GM23338 (cell line): Measurements from ENCODE around the gene CACNB3. TPM values are rescaled to one million over a fixed set of nuclear protein-coding genes. Genes with fewer than 3 reads are reported as not detected.

Experiments used
- ATAC-seq: fragments of 200-7000 bp; cut with Tn5 transposase; 3 replicates; pipeline ENCODE4 v1.9.1; 2020
- DNase-seq: peaks from one replicate; pipeline ENCODE4 v3.0.0-alpha.2; 2015; ENCODE audit warnings: low spot score
- H2AFZ ChIP-seq: fragments of 200-600 bp; sonication (generic); 2 replicates; pipeline ENCODE4 v1.8.0; 2016; ENCODE audit warnings: antibody characterized with exemption, mild to moderate bottlenecking, moderate library complexity
- H3F3A ChIP-seq: fragments of 200-600 bp; sonication (generic); replicated peaks from 2 replicates; pipeline ENCODE4 v1.8.0; 2017; ENCODE audit warnings: antibody characterized with exemption, mixed run types, low read depth
- H3K27ac ChIP-seq: fragments of 200-600 bp; sonication (generic); 2 replicates; pipeline ENCODE4 v1.6.1; 2016; ENCODE audit warnings: low read depth
- H3K27me3 ChIP-seq: fragments of 200-600 bp; sonication (generic); 2 replicates; pipeline ENCODE4 v1.8.0; 2016; ENCODE audit warnings: mild to moderate bottlenecking, mixed run types, moderate library complexity; ENCODE audit not compliant: insufficient read depth
- H3K36me3 ChIP-seq: fragments of 200-600 bp; sonication (generic); 2 replicates; pipeline ENCODE4 v1.8.0; 2016; ENCODE audit warnings: mild to moderate bottlenecking; ENCODE audit not compliant: insufficient read depth
- H3K4me1 ChIP-seq: fragments of 200-600 bp; sonication (generic); 2 replicates; pipeline ENCODE4 v1.8.0; 2016; ENCODE audit warnings: mild to moderate bottlenecking, moderate library complexity; ENCODE audit not compliant: insufficient read depth
- H3K4me2 ChIP-seq: fragments of 200-600 bp; sonication (generic); 2 replicates; pipeline ENCODE4 v1.7.1; 2017; ENCODE audit warnings: mixed run types
- H3K4me3 ChIP-seq: fragments of 200-600 bp; sonication (generic); 2 replicates; pipeline ENCODE4 v1.6.1; 2016; ENCODE audit warnings: mixed run types
- H3K79me2 ChIP-seq: fragments of 200-600 bp; sonication (generic); replicated peaks from 2 replicates; pipeline ENCODE4 v1.8.0; 2017; ENCODE audit warnings: mild to moderate bottlenecking; ENCODE audit not compliant: insufficient read depth
- H3K9me2 ChIP-seq: fragments of 200-600 bp; sonication (generic); 2 replicates; pipeline ENCODE4 v1.8.0; 2017; ENCODE audit not compliant: insufficient read depth
- H4K20me1 ChIP-seq: fragments of 200-600 bp; sonication (generic); replicated peaks from 2 replicates; pipeline ENCODE4 v1.8.0; 2017; ENCODE audit warnings: mild to moderate bottlenecking; ENCODE audit not compliant: insufficient read depth
- H3K27ac Mint-ChIP-seq: 2 replicates; pipeline ENCODE4 v1.8.0; 2020; ENCODE audit warnings: inconsistent platforms, mild to moderate bottlenecking, moderate library complexity, mixed read lengths
- H3K27me3 Mint-ChIP-seq: 3 replicates; pipeline ENCODE4 v1.8.0; 2022; ENCODE audit warnings: low read depth, mild to moderate bottlenecking, moderate library complexity, mixed read lengths, inconsistent platforms; ENCODE audit not compliant: insufficient read depth, poor library complexity
- H3K36me3 Mint-ChIP-seq: 3 replicates; pipeline ENCODE4 v1.8.0; 2021; ENCODE audit warnings: low read depth, mild to moderate bottlenecking, inconsistent platforms, moderate library complexity, mixed read lengths
- H3K4me1 Mint-ChIP-seq: 3 replicates; pipeline ENCODE4 v1.8.0; 2020; ENCODE audit warnings: mild to moderate bottlenecking, inconsistent platforms, mixed read lengths
- H3K4me3 Mint-ChIP-seq: 3 replicates; pipeline ENCODE4 v1.8.0; 2021; ENCODE audit warnings: moderate library complexity, mild to moderate bottlenecking, inconsistent platforms, mixed read lengths
- H3K9me3 Mint-ChIP-seq: 3 replicates; pipeline ENCODE4 v1.8.0; 2020; ENCODE audit warnings: moderate library complexity, mild to moderate bottlenecking, inconsistent platforms, mixed read lengths
- CREB1 ChIP-seq: fragments of 250-450 bp; sonication (Bioruptor Pico); IDR thresholded peaks from 2 replicates; pipeline ENCODE4 v1.5.0; 2020; ENCODE audit warnings: low read depth, mild to moderate bottlenecking, moderate library complexity
- CTCF ChIP-seq, 2 experiments: fragments of 200-600 bp in 1 of 2; sonication (generic) in 1 of 2; conservative IDR thresholded peaks; 2 replicates each; pipeline versions ENCODE4 v1.5.1 to v1.6.1; 2016 to 2017; ENCODE audit warnings: antibody characterized with exemption in 2 of 2, low read depth in 2 of 2, mild to moderate bottlenecking in 2 of 2, moderate library complexity in 1 of 2
- EZH2 ChIP-seq: fragments of 200-600 bp; sonication (generic); IDR thresholded peaks from one replicate; pipeline ENCODE4 v1.8.0; 2017; ENCODE audit warnings: antibody characterized with exemption, mild to moderate bottlenecking, low read depth; ENCODE audit not compliant: unreplicated experiment
- EZH2phosphoT487 ChIP-seq: fragments of 200-600 bp; sonication (generic); IDR thresholded peaks from one replicate; pipeline ENCODE4 v1.8.1; 2018; ENCODE audit warnings: antibody characterized with exemption; ENCODE audit not compliant: unreplicated experiment
- JUNB ChIP-seq: IDR thresholded peaks from one replicate; pipeline ENCODE4 v1.6.1; 2016; ENCODE audit warnings: antibody characterized with exemption; ENCODE audit not compliant: unreplicated experiment
- NANOG ChIP-seq: IDR thresholded peaks from 2 replicates; pipeline ENCODE4 v1.6.1; 2016; ENCODE audit warnings: antibody characterized with exemption, borderline replicate concordance
- POLR2AphosphoS5 ChIP-seq: IDR thresholded peaks from 2 replicates; pipeline ENCODE4 v1.6.1; 2016; ENCODE audit warnings: antibody characterized with exemption, low read depth
- STAT1 ChIP-seq: IDR thresholded peaks from one replicate; pipeline ENCODE4 v1.6.1; 2016; ENCODE audit warnings: antibody characterized with exemption; ENCODE audit not compliant: unreplicated experiment
- ZNF331 ChIP-seq: fragments of 250-450 bp; sonication (Bioruptor Pico); IDR thresholded peaks from 2 replicates; pipeline ENCODE4 v1.5.0; 2020; ENCODE audit warnings: low read depth, mild to moderate bottlenecking, moderate library complexity
- ZNF462 ChIP-seq: fragments of 250-450 bp; sonication (Bioruptor Pico); IDR thresholded peaks from 2 replicates; pipeline ENCODE4 v1.5.0; 2020; ENCODE audit warnings: mild to moderate bottlenecking, moderate library complexity
- polyA plus RNA-seq: library from polyadenylated mRNA; unstranded; fragments of >200 nt; fragmentation: Nextera tagmentation; extraction: Ambion mirVana; gene quantifications from 2 replicates; pipeline ENCODE4 v1.2.1, GENCODE V29; 2016
- total RNA-seq: library from RNA; depleted of rRNA; stranded (reverse); fragments of >200 nt; shearing (Covaris generic); gene quantifications from 2 replicates; pipeline ENCODE4 v1.2.3, GENCODE V29; 2014
- TF ChIP-seq, protein P1 (sequence below): IDR thresholded peaks from 2 replicates; pipeline ENCODE4 v1.6.1; 2016; ENCODE audit warnings: antibody characterized with exemption
- TF ChIP-seq, protein P2 (sequence below): IDR thresholded peaks from one replicate; pipeline ENCODE4 v1.6.1; 2018; ENCODE audit warnings: antibody characterized with exemption; ENCODE audit not compliant: unreplicated experiment

The CACNB3 gene
- total and polyA plus RNA-seq, 2 experiments from 2014 or later: 4.1 to 6.2 TPM

- DNase-seq (no peak), ATAC-seq (no peak)
- no peaks in the 10 kb centered on the region for H3K79me2 ChIP-seq
- H3K4me3 Mint-ChIP-seq: peak overlapping the region; percentile 95
- H4K20me1 ChIP-seq: no peaks in the 10 kb centered on the region
- no peak overlapping the region for H3K4me3 ChIP-seq
- H3K36me3 Mint-ChIP-seq: no peaks in the 10 kb centered on the region
- no peak overlapping the region for H3K4me2 ChIP-seq
- no peaks in the 10 kb centered on the region; the same call in 2 of the 3 replicates for H3K9me3 Mint-ChIP-seq
- peaks cover 12% of the 10 kb centered on the region for H3K4me1 ChIP-seq
- H3K36me3 ChIP-seq: no peaks in the 10 kb centered on the region
- H3K9me2 ChIP-seq: no peaks in the 10 kb centered on the region
- no peak overlapping the region for H3K27ac ChIP-seq
- peaks cover 7% of the 10 kb centered on the region for H3F3A ChIP-seq
- no peak overlapping the region for H2AFZ ChIP-seq
- peaks cover 28% of the 10 kb centered on the region for H3K4me1 Mint-ChIP-seq
- no peak overlapping the region for H3K27ac Mint-ChIP-seq
- H3K27me3 Mint-ChIP-seq: peaks cover 7% of the 10 kb centered on the region
- H3K27me3 ChIP-seq: peaks cover 23% of the 10 kb centered on the region
- TF ChIP-seq CTCF (conservative IDR thresholded peaks at IDR 0.05; ENCODE audit: low read depth in 2 of 2) (no peak), POLR2AphosphoS5 (no peak), JUNB (no peak), EZH2 (no peak), ZNF462 (CRISPR knock-in tag) (no peak), ZNF331 (CRISPR knock-in tag) (no peak), NANOG (no peak), STAT1 (no peak), CREB1 (CRISPR knock-in tag) (no peak), EZH2phosphoT487 (no peak)
- TF ChIP-seq, protein P1, sequence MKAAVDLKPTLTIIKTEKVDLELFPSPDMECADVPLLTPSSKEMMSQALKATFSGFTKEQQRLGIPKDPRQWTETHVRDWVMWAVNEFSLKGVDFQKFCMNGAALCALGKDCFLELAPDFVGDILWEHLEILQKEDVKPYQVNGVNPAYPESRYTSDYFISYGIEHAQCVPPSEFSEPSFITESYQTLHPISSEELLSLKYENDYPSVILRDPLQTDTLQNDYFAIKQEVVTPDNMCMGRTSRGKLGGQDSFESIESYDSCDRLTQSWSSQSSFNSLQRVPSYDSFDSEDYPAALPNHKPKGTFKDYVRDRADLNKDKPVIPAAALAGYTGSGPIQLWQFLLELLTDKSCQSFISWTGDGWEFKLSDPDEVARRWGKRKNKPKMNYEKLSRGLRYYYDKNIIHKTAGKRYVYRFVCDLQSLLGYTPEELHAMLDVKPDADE: no peak
- TF ChIP-seq, protein P2, sequence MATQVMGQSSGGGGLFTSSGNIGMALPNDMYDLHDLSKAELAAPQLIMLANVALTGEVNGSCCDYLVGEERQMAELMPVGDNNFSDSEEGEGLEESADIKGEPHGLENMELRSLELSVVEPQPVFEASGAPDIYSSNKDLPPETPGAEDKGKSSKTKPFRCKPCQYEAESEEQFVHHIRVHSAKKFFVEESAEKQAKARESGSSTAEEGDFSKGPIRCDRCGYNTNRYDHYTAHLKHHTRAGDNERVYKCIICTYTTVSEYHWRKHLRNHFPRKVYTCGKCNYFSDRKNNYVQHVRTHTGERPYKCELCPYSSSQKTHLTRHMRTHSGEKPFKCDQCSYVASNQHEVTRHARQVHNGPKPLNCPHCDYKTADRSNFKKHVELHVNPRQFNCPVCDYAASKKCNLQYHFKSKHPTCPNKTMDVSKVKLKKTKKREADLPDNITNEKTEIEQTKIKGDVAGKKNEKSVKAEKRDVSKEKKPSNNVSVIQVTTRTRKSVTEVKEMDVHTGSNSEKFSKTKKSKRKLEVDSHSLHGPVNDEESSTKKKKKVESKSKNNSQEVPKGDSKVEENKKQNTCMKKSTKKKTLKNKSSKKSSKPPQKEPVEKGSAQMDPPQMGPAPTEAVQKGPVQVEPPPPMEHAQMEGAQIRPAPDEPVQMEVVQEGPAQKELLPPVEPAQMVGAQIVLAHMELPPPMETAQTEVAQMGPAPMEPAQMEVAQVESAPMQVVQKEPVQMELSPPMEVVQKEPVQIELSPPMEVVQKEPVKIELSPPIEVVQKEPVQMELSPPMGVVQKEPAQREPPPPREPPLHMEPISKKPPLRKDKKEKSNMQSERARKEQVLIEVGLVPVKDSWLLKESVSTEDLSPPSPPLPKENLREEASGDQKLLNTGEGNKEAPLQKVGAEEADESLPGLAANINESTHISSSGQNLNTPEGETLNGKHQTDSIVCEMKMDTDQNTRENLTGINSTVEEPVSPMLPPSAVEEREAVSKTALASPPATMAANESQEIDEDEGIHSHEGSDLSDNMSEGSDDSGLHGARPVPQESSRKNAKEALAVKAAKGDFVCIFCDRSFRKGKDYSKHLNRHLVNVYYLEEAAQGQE: no peak
These were observed 31.4 kb upstream of the CACNB3 start for GRCh38 chr12:48786591-48787544.
